IMR-90 (cell line): ENCODE measurements around the gene SEBOX.

Source experiments
- BHLHE40 ChIP-seq: fragments of 150-350 bp; IDR thresholded peaks from 2 replicates; pipeline ENCODE4 v1.6.1; 2016; ENCODE audit warnings: mild to moderate bottlenecking, low read depth, low read length
- CEBPB ChIP-seq: IDR thresholded peaks from 2 replicates; pipeline ENCODE4 v1.6.1; 2012; ENCODE audit warnings: low read depth, low read length, improper control_type of control experiment
- CHD1 ChIP-seq: IDR thresholded peaks from 2 replicates; pipeline ENCODE4 v1.6.1; 2012; ENCODE audit warnings: low read depth, low read length, improper control_type of control experiment
- FOS ChIP-seq: fragments of 150-350 bp; IDR thresholded peaks from 2 replicates; pipeline ENCODE4 v1.6.1; 2016; ENCODE audit warnings: low read depth, low read length
- MAZ ChIP-seq: IDR thresholded peaks from 2 replicates; pipeline ENCODE4 v1.6.1; 2012; ENCODE audit warnings: low read depth, mild to moderate bottlenecking, low read length, improper control_type of control experiment, moderate library complexity, borderline replicate concordance
- MXI1 ChIP-seq: IDR thresholded peaks from 2 replicates; pipeline ENCODE4 v1.6.1; 2012; ENCODE audit warnings: low read depth, mild to moderate bottlenecking, low read length, moderate library complexity, borderline replicate concordance
- POLR2A ChIP-seq: IDR thresholded peaks from 2 replicates; pipeline ENCODE4 v1.6.1; 2012; ENCODE audit warnings: mild to moderate bottlenecking, low read depth, low read length
- RAD21 ChIP-seq: IDR thresholded peaks from 2 replicates; pipeline ENCODE4 v1.6.1; 2012; ENCODE audit warnings: low read length, improper control_type of control experiment
- RFX5 ChIP-seq: IDR thresholded peaks from 2 replicates; pipeline ENCODE4 v1.8.0; 2012; ENCODE audit warnings: low read depth, mild to moderate bottlenecking, low read length, moderate library complexity
- TF ChIP-seq, protein P1 (sequence below): fragments of 150-350 bp; IDR thresholded peaks from 2 replicates; pipeline ENCODE4 v1.6.1; 2016; ENCODE audit warnings: low read depth, mild to moderate bottlenecking, low read length, moderate library complexity, borderline replicate concordance
- TF ChIP-seq, protein P2 (sequence below): conservative IDR thresholded peaks from 2 replicates; pipeline ENCODE4 v1.5.1; 2012; ENCODE audit warnings: mild to moderate bottlenecking, low read depth, low read length, improper control_type of control experiment

GRCh38 chr17:28391401-28391800, 26.4 kb upstream of the SEBOX start:
- TF ChIP-seq, protein P1, sequence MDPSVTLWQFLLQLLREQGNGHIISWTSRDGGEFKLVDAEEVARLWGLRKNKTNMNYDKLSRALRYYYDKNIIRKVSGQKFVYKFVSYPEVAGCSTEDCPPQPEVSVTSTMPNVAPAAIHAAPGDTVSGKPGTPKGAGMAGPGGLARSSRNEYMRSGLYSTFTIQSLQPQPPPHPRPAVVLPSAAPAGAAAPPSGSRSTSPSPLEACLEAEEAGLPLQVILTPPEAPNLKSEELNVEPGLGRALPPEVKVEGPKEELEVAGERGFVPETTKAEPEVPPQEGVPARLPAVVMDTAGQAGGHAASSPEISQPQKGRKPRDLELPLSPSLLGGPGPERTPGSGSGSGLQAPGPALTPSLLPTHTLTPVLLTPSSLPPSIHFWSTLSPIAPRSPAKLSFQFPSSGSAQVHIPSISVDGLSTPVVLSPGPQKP, result no peak
- TF ChIP-seq, protein P2, sequence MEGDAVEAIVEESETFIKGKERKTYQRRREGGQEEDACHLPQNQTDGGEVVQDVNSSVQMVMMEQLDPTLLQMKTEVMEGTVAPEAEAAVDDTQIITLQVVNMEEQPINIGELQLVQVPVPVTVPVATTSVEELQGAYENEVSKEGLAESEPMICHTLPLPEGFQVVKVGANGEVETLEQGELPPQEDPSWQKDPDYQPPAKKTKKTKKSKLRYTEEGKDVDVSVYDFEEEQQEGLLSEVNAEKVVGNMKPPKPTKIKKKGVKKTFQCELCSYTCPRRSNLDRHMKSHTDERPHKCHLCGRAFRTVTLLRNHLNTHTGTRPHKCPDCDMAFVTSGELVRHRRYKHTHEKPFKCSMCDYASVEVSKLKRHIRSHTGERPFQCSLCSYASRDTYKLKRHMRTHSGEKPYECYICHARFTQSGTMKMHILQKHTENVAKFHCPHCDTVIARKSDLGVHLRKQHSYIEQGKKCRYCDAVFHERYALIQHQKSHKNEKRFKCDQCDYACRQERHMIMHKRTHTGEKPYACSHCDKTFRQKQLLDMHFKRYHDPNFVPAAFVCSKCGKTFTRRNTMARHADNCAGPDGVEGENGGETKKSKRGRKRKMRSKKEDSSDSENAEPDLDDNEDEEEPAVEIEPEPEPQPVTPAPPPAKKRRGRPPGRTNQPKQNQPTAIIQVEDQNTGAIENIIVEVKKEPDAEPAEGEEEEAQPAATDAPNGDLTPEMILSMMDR, result no peak
- no peak for TF ChIP-seq RAD21
- TF ChIP-seq POLR2A, result no peak
- no peak for TF ChIP-seq RFX5
- TF ChIP-seq CHD1, result no peak
- TF ChIP-seq BHLHE40, result no peak
- TF ChIP-seq CEBPB, result no peak
- TF ChIP-seq FOS, result no peak
- no peak for TF ChIP-seq MAZ
- no peak for TF ChIP-seq MXI1
